Immature natural killer cell (primary cell): ENCODE measurements around the gene TSSK3. TPM values are rescaled to one million over a fixed set of nuclear protein-coding genes. Genes with fewer than 3 reads are reported as not detected.

Experiments
- DNase-seq, 3 donors: peaks; one replicate each; pipeline ENCODE4 v3.0.0; 2022; ENCODE audit warnings: mixed read lengths in 1 of 3
- H3K27ac Mint-ChIP-seq, 6 donors: one replicate each; pipeline ENCODE4 v1.8.0; 2020; ENCODE audit warnings: mixed read lengths in 6 of 6, mild to moderate bottlenecking in 5 of 6, inconsistent platforms in 4 of 6, moderate library complexity in 3 of 6
- H3K27me3 Mint-ChIP-seq, 3 donors: one replicate each; pipeline ENCODE4 v1.8.0; 2020 to 2021; ENCODE audit warnings: low read depth in 3 of 3, mild to moderate bottlenecking in 3 of 3, mixed read lengths in 3 of 3, moderate library complexity in 3 of 3, inconsistent platforms in 1 of 3
- H3K36me3 Mint-ChIP-seq, 3 donors: one replicate each; pipeline ENCODE4 v1.8.0; 2020; ENCODE audit warnings: mixed read lengths in 3 of 3, inconsistent platforms in 2 of 3, mild to moderate bottlenecking in 2 of 3
- H3K4me1 Mint-ChIP-seq, 2 donors: one replicate each; pipeline ENCODE4 v1.8.0; 2020; ENCODE audit warnings: inconsistent platforms in 2 of 2, mild to moderate bottlenecking in 2 of 2, mixed read lengths in 2 of 2, moderate library complexity in 1 of 2
- H3K4me3 Mint-ChIP-seq, 5 donors: one replicate each; pipeline ENCODE4 v1.8.0; 2020; ENCODE audit warnings: mild to moderate bottlenecking in 5 of 5, mixed read lengths in 5 of 5, inconsistent platforms in 3 of 5, moderate library complexity in 3 of 5
- H3K9me3 Mint-ChIP-seq, 6 donors: one replicate each; pipeline ENCODE4 v1.8.0; 2020; ENCODE audit warnings: mild to moderate bottlenecking in 6 of 6, mixed read lengths in 6 of 6, inconsistent platforms in 4 of 6, moderate library complexity in 3 of 6
- polyA plus RNA-seq, 3 donors: library from polyadenylated mRNA; unstranded; fragments of 300-500 nt; fragmentation: Illumina TruSeq; gene quantifications; one replicate each; pipeline ENCODE4 v1.2.3, GENCODE V29; 2021

TSSK3 gene
- polyA plus RNA-seq, 3 donors from 2014 or later, result 2.7 TPM; not detected in 2

DNA sequence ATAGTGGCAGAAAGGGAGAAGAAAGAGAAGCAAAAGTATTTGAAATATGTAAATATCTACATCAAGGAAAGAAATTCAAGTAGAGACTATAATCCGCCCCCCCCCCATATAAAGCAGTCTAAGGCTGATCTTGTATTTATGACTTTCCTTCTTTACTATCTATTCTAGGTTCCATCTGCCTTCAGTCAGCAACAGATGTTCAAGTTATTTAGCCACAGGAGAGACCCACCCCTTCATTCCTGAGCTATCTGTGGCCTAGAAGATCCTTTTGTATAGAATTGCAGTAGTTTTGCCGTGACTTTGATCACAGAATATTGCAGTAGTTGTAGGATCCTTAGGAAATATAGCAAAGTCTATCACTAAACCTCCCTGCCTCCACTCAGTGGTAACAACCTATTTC lies 42.6 kb downstream of the TSSK3 start:
- Mint-ChIP-seq H3K9me3 (no peaks in the 10 kb centered on the region), H3K27me3 (peaks cover 0 to 3% (median 2%) of the 10 kb centered on the region in 3 donors), H3K4me3 (no peak overlapping the region), H3K27ac (no peak overlapping the region), H3K36me3 (no peaks in the 10 kb centered on the region), H3K4me1 (no peaks in the 10 kb centered on the region)
- DNase-seq, result no peak

DNA sequence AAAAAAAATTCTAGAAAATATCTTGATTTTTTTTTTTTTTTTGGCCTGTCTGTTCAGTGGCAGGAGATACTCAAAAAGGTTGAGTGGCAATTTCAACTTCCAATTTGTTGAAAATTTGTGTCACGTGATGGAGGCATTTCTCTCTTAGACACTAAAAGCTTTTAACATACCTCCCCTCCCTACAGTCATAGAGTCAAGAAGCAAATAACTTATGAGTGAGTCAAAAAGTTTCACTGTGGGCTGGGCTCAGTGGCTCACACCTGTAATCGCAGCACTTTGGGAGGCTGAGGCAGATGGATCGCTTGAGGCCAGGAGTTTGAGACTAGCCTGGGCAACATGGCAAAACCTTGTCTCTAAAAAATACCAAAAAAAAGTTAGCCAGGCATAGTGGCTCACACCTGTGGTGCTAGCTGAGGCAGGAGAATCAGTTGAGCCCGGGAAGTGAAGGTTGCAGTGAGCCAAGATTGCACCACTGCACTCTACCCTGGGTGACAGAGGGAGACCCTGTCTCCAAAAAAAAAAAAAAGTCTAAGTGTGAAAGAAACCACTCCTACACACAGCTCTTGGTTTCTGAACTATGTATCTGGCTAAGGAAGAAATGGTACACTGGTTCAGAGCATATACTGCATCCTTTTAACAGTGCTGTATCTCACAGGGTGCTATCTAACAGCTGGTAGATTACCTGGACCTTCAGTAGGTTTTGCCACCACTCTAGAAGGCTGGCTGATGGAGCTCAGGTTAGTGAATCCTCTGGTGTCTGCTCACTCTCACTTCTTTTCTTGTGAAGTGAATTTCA lies 43.5 kb downstream of the TSSK3 start:
- Mint-ChIP-seq H3K27me3 (peaks cover 0 to 3% (median 2%) of the 10 kb centered on the region in 3 donors), H3K27ac (no peak overlapping the region), H3K36me3 (no peaks in the 10 kb centered on the region), H3K4me3 (no peak overlapping the region), H3K9me3 (no peaks in the 10 kb centered on the region), H3K4me1 (no peaks in the 10 kb centered on the region)
- DNase-seq, result no peak

DNA sequence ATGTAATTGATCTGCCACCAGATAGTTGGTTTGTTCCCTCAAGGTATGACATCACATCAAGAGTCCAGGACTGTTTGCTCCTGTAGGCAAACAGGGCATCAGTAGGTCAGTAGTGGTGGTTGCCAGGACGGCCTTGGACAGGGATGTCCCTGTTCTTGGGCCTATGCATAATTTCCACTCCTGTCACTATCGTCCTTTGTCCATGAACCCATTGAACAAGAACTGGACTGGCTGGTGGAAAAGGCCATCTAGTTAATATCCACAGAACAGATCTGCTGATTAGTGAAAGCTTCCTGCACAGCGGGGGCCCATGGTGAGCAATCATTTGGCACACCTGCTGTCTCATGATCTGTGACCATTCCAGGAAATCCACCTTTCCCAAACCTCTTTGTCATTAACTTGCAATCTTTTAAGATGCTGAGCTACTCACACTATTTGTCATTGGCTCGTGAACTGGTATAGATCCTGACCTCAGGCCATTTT lies 44.3 kb downstream of the TSSK3 start:
- no peak overlapping the region for H3K27ac Mint-ChIP-seq

DNA sequence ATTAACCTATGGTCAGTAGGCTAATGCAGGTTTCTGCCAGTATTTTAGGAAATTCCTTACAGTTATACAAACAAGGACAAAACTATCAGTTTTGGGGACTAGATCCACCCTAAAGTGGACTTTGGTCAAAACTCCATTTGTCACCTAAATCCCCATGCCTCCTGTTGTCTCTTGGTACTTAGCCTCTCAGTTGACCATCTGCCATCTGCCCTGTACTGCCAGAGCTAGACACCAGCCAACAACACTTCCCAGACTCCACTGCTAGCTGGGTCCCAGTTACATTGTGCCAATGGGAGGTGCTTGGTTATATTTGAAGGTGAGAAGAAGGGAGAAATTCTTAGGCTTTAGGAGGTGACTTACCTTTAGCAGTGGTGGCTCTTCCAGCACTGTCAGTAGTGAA lies 48.9 kb downstream of the TSSK3 start:
- Mint-ChIP-seq H3K36me3 (no peaks in the 10 kb centered on the region), H3K4me1 (peaks cover 0 to 2% of the 10 kb centered on the region in 2 donors), H3K9me3 (no peaks in the 10 kb centered on the region), H3K4me3 (no peak overlapping the region), H3K27me3 (peaks cover 0 to 8% (median 4%) of the 10 kb centered on the region in 3 donors), H3K27ac (no peak overlapping the region)
- no peak for DNase-seq

More for the DNA sequence above, 44.3 kb downstream of the TSSK3 start:
- H3K4me1 Mint-ChIP-seq, result no peaks in the 10 kb centered on the region
- no peaks in the 10 kb centered on the region for H3K9me3 Mint-ChIP-seq
- peaks cover 0 to 5% (median 2%) of the 10 kb centered on the region in 3 donors for H3K27me3 Mint-ChIP-seq
- no peaks in the 10 kb centered on the region for H3K36me3 Mint-ChIP-seq
- DNase-seq, result no peak
- no peak overlapping the region for H3K4me3 Mint-ChIP-seq

DNA sequence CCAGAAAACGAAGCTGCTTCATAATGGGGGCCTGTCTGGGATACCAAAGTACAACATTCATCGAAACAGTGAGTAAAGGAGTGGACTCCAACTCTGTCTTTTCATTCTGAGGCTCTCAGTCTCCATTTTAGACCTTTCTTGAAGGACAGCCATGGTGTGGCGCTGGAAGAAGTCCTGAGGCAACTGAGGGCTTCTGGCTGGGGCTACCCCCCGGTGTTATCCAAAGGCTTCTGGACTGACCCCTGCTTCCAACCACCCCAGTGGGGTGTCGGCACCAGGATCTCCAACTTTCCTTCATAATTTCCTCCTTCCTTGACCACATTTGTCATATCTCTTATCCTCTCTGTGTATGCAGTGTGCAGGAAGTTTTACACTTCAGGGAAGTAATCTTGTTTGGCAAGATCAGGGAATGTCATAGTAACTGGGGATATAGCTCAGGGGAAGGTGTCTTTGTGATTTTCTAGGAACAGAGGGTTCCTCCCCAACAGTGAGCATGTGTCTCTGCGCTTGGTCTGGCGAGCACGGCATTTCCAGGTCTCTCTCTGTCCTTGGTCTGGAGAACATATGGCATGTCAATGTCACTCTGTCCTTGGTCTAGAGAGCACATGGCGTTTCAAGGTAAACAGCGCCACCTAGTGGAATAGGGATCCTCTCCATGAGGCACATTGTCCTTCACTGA lies 51.3 kb downstream of the TSSK3 start:
- H3K9me3 Mint-ChIP-seq, result peaks cover 0 to 12% (median 8%) of the 10 kb centered on the region in 6 donors
- no peaks in the 10 kb centered on the region for H3K36me3 Mint-ChIP-seq
- no peak overlapping the region for H3K27ac Mint-ChIP-seq
- H3K27me3 Mint-ChIP-seq, result peaks cover 2 to 10% (median 7%) of the 10 kb centered on the region in 3 donors
- peak; percentile 67 to 73 (median 67) for DNase-seq
- no peak overlapping the region for H3K4me3 Mint-ChIP-seq
- H3K4me1 Mint-ChIP-seq, result peaks cover 0 to 2% of the 10 kb centered on the region in 2 donors

Other genes starting within 250 kb of the TSSK3 start
- 10 to 100 TPM; 14.5 to 33.4 (median 18.5) TPM for gene TXLNA, start 182.9 kb upstream of the TSSK3 start, polyA plus RNA-seq
- 10 to 100 TPM; 61.2 to 67.1 (median 65.5) TPM for gene CCDC28B, start 161.9 kb upstream of the TSSK3 start, polyA plus RNA-seq
- gene IQCC, start 156.9 kb upstream of the TSSK3 start, polyA plus RNA-seq, result under 1 TPM in 2 of 3 donors, not detected in 1; 0.29 to 0.85 TPM
- not detected for gene DCDC2B, start 153.4 kb upstream of the TSSK3 start, polyA plus RNA-seq
- gene TMEM234, start 140.2 kb upstream of the TSSK3 start, polyA plus RNA-seq, result 10 to 100 TPM in 1 of 3 donors, 1 to 10 TPM in 2; 6.7 to 14.3 (median 9.8) TPM
- 100 to 1,000 TPM; 189 to 313 (median 197) TPM for gene EIF3I, start 140.1 kb upstream of the TSSK3 start, polyA plus RNA-seq
- gene FAM167B, start 115.3 kb upstream of the TSSK3 start, polyA plus RNA-seq, result under 1 TPM in 2 of 3 donors, not detected in 1; 0.28 to 0.53 TPM
- gene LCK, start 111.3 kb upstream of the TSSK3 start, polyA plus RNA-seq, result 1,000 to 10,000 TPM in 1 of 3 donors, 100 to 1,000 TPM in 2; 561 to 1,013 (median 704) TPM
- gene HDAC1, start 70.5 kb upstream of the TSSK3 start, polyA plus RNA-seq, result 100 to 1,000 TPM; 151 to 195 (median 169) TPM
- gene MARCKSL1, start 26.3 kb upstream of the TSSK3 start, polyA plus RNA-seq, result 10 to 100 TPM; 20.5 to 46.9 (median 27.7) TPM
- under 1 TPM in 2 of 3 donors, not detected in 1; 0.09 to 0.17 TPM for gene FAM229A, start 54 bp upstream of the TSSK3 start, polyA plus RNA-seq
- 10 to 100 TPM; 33.9 to 50.3 (median 37.4) TPM for gene BSDC1, start 31.9 kb downstream of the TSSK3 start, polyA plus RNA-seq
- gene ZBTB8B, start 102.5 kb downstream of the TSSK3 start, polyA plus RNA-seq, result not detected
- gene ZBTB8A, start 176.9 kb downstream of the TSSK3 start, polyA plus RNA-seq, result under 1 TPM in 1 of 3 donors, not detected in 2; 0.39 TPM